Measurements from ENCODE around the gene METTL16.

The METTL16 gene

GRCh38 chr17:2400474-2400866 lies 111.2 kb downstream of the METTL16 start:
- H3K4me3 ChIP-seq: peak overlapping the region; percentile 86
- H3K27ac ChIP-seq: peak overlapping the region; percentile 98 to 100
- DNase-seq (ENCODE audit: low spot score): no peak
- TF ChIP-seq CTCF (IDR thresholded peaks at IDR 0.05): no peak

GRCh38 chr17:2399572-2400473 lies 111.9 kb downstream of the METTL16 start:
- Histone ChIP-seq H3K27ac (peak overlapping the region; percentile 98 to 100), H3K4me3 (peak overlapping the region; percentile 86)
- peak; percentile 98 for DNase-seq (ENCODE audit: low spot score)
- TF ChIP-seq CTCF (IDR thresholded peaks at IDR 0.05): no peak

- DNase-seq (ENCODE audit: low spot score): peak; percentile 88
- Histone ChIP-seq H3K27ac (peak overlapping the region; percentile 98 to 100), H3K4me3 (peak overlapping the region; percentile 86)
- TF ChIP-seq CTCF (IDR thresholded peaks at IDR 0.05): no peak
These were observed 112.8 kb downstream of the METTL16 start for GRCh38 chr17:2398655-2399571.

GRCh38 chr17:2398182-2398581 lies 113.5 kb downstream of the METTL16 start:
- Histone ChIP-seq H3K4me3 (peak overlapping the region; percentile 86), H3K27ac (peak overlapping the region; percentile 98 to 100)
- no peak for TF ChIP-seq CTCF (IDR thresholded peaks at IDR 0.05)
- no peak for DNase-seq (ENCODE audit: low spot score)

- Histone ChIP-seq H3K27ac (peak overlapping the region; percentile 98 to 100), H3K4me3 (peak overlapping the region; percentile 68)
- DNase-seq (ENCODE audit: low spot score): no peak
- TF ChIP-seq CTCF (IDR thresholded peaks at IDR 0.05): no peak
These were observed 114.2 kb downstream of the METTL16 start for GRCh38 chr17:2397247-2398171.

- Histone ChIP-seq H3K4me3 (peak overlapping the region; percentile 68), H3K27ac (peak overlapping the region; percentile 98 to 100)
- TF ChIP-seq CTCF (IDR thresholded peaks at IDR 0.05): no peak
- peak; percentile 99 for DNase-seq (ENCODE audit: low spot score)
These were observed 115.0 kb downstream of the METTL16 start for GRCh38 chr17:2396568-2397246.
